Natural killer cell (primary cell): ENCODE measurements around the gene ZDHHC23. TPM values are rescaled to one million over a fixed set of nuclear protein-coding genes. Genes with fewer than 3 reads are reported as not detected.

Experiments used
- ATAC-seq, 3 donors: fragments of 150-1000 bp in 2 of 3; fragments of 200-7000 bp in 1 of 3; cut with Tn5 transposase; 1 replicate in 1 of 3; 2 replicates in 2 of 3; pipeline ENCODE4 v1.10.0; 2021; ENCODE audit warnings: mild to moderate bottlenecking in 2 of 3, moderate library complexity in 2 of 3
- DNase-seq, 2 donors: peaks; one replicate each; pipeline versions ENCODE4 v3.0.0 to v3.0.0-alpha.2; 2013 to 2021; ENCODE audit warnings: mixed read lengths in 1 of 2
- H3K27ac ChIP-seq: one replicate; pipeline ENCODE4 v1.5.1; 2013; ENCODE audit warnings: mild to moderate bottlenecking, low read length
- H3K27me3 ChIP-seq: one replicate; pipeline ENCODE4 v1.6.1; 2013; ENCODE audit warnings: low read length; ENCODE audit not compliant: control insufficient read depth, insufficient read depth
- H3K36me3 ChIP-seq: one replicate; pipeline ENCODE4 v1.6.1; 2013; ENCODE audit warnings: low read length; ENCODE audit not compliant: control insufficient read depth, insufficient read depth
- H3K4me1 ChIP-seq: one replicate; pipeline ENCODE4 v1.6.1; 2013; ENCODE audit warnings: low read length; ENCODE audit not compliant: control insufficient read depth, insufficient read depth
- H3K4me3 ChIP-seq: one replicate; pipeline ENCODE4 v1.5.1; 2013; ENCODE audit warnings: low read length
- H3K9me3 ChIP-seq: one replicate; pipeline ENCODE4 v1.6.1; 2013; ENCODE audit warnings: low read length; ENCODE audit not compliant: control insufficient read depth, insufficient read depth
- H3K27ac Mint-ChIP-seq, 2 donors: one replicate each; pipeline ENCODE4 v1.8.0; 2022; ENCODE audit warnings: mild to moderate bottlenecking in 2 of 2, mixed read lengths in 2 of 2, moderate library complexity in 1 of 2
- H3K27me3 Mint-ChIP-seq, 2 donors: one replicate each; pipeline ENCODE4 v1.8.0; 2022; ENCODE audit warnings: low read depth in 2 of 2, mixed read lengths in 2 of 2
- H3K36me3 Mint-ChIP-seq: one replicate; pipeline ENCODE4 v1.8.0; 2022; ENCODE audit warnings: mixed read lengths
- H3K4me1 Mint-ChIP-seq, 2 donors: one replicate each; pipeline ENCODE4 v1.8.0; 2022; ENCODE audit warnings: mixed read lengths in 2 of 2
- H3K4me3 Mint-ChIP-seq: one replicate; pipeline ENCODE4 v1.8.0; 2022; ENCODE audit warnings: mild to moderate bottlenecking, moderate library complexity, mixed read lengths
- H3K9me3 Mint-ChIP-seq, 2 donors: one replicate each; pipeline ENCODE4 v1.8.0; 2022; ENCODE audit warnings: mixed read lengths in 2 of 2
- CTCF ChIP-seq: fragments of 200-600 bp; IDR thresholded peaks from one replicate; pipeline ENCODE4 v1.8.0; 2022; ENCODE audit warnings: antibody characterized with exemption
- WGBS: methylation state at CpG from one replicate; pipeline ENCODE4 v1.1.7; 2013; ENCODE audit warnings: missing lambda C conversion rate; ENCODE audit not compliant: insufficient coverage; 5-methylcytosine and 5-hydroxymethylcytosine counted together
- intact Hi-C: fragments of 100-400 bp; cut with micrococcal nuclease; formaldehyde crosslinking; loops from one replicate; pipeline ENCODE4 v1.14.2; 2022
- total RNA-seq, 4 donors: library from RNA; stranded (reverse); fragments of 120-200 nt in 1 of 4; gene quantifications; one replicate each; pipeline versions ENCODE4 v1.2.3 to v1.2.4, GENCODE V29; 2013 to 2022

Gene ZDHHC23
- total RNA-seq, 3 donors from 2014 or later (not counting 1 experiment from before 2014, with no cell fraction given) = 2.5 to 4.7 (median 3.5) TPM

GRCh38 chr3:113927556-113927955, 20.3 kb upstream of the ZDHHC23 start:
- no peaks in the 10 kb centered on the region for H3K4me1 Mint-ChIP-seq
- no peak for TF ChIP-seq CTCF
- peaks cover 16 to 22% of the 10 kb centered on the region in 2 donors for H3K27me3 Mint-ChIP-seq
- intact Hi-C loops = no loop called here
- no peaks in the 10 kb centered on the region for H3K36me3 ChIP-seq
- H3K9me3 ChIP-seq = no peaks in the 10 kb centered on the region
- 19% methylated on average over 4 of the region's 5 CpGs for WGBS
- DNase-seq (no peak), ATAC-seq (no peak)
- H3K27me3 ChIP-seq = no peaks in the 10 kb centered on the region
- H3K36me3 Mint-ChIP-seq = peaks cover 19% of the 10 kb centered on the region
- H3K4me3 Mint-ChIP-seq = no peak overlapping the region
- no peak overlapping the region for H3K27ac Mint-ChIP-seq
- H3K4me3 ChIP-seq = no peak overlapping the region
- no peak overlapping the region for H3K27ac ChIP-seq
- H3K9me3 Mint-ChIP-seq = peaks cover 6 to 11% of the 10 kb centered on the region in 2 donors
- H3K4me1 ChIP-seq = no peaks in the 10 kb centered on the region

GRCh38 chr3:113946831-113947230, 982 bp upstream of the ZDHHC23 start:
- intact Hi-C loops = no loop called here
- Mint-ChIP-seq H3K27ac (peak overlapping the region; percentile 44 to 73), H3K36me3 (no peaks in the 10 kb centered on the region), H3K9me3 (no peaks in the 10 kb centered on the region), H3K4me1 (peaks cover 8% of the 10 kb centered on the region in 2 donors), H3K4me3 (peak overlapping the region; percentile 87), H3K27me3 (peaks cover 19 to 25% of the 10 kb centered on the region in 2 donors)
- no peaks in the 10 kb centered on the region for H3K9me3 ChIP-seq
- H3K4me1 ChIP-seq = peaks cover 13% of the 10 kb centered on the region
- H3K27ac ChIP-seq = no peak overlapping the region
- no peaks in the 10 kb centered on the region for H3K27me3 ChIP-seq
- WGBS = 90% methylated on average over 2 of the region's 7 CpGs
- no peak for TF ChIP-seq CTCF
- H3K36me3 ChIP-seq = no peaks in the 10 kb centered on the region
- ATAC-seq (no peak), DNase-seq (no peak)
- no peak overlapping the region for H3K4me3 ChIP-seq

- Mint-ChIP-seq H3K4me1 (peaks cover 8% of the 10 kb centered on the region in 2 donors), H3K27ac (peak overlapping the region in 1 of 2 donors; percentile 58), H3K9me3 (no peaks in the 10 kb centered on the region), H3K36me3 (no peaks in the 10 kb centered on the region), H3K27me3 (peaks cover 12 to 15% of the 10 kb centered on the region in 2 donors), H3K4me3 (peak overlapping the region; percentile 72)
- H3K9me3 ChIP-seq = no peaks in the 10 kb centered on the region
- peaks cover 13% of the 10 kb centered on the region for H3K4me1 ChIP-seq
- intact Hi-C loops = no loop called here
- no peak for TF ChIP-seq CTCF
- no peaks in the 10 kb centered on the region for H3K27me3 ChIP-seq
- peak overlapping the region; percentile 87 for H3K4me3 ChIP-seq
- WGBS = 2% methylated on average over 63 of the region's 65 CpGs
- no peaks in the 10 kb centered on the region for H3K36me3 ChIP-seq
- DNase-seq = peak; percentile 30 to 50
- no peak overlapping the region for H3K27ac ChIP-seq
- peak; percentile 24 to 25 (median 25) for ATAC-seq
These were observed 453 bp downstream of the ZDHHC23 start for GRCh38 chr3:113948015-113948917.
